Measurements from ENCODE around the gene TGFA. TPM values are rescaled to one million over a fixed set of nuclear protein-coding genes. Genes with fewer than 3 reads are reported as not detected.

The TGFA gene
- total RNA-seq, 1 donor from 2014 or later, result 0.93 TPM

- DNase-seq (ENCODE audit: extremely low read depth, low read depth, low spot score), result no peak
Observed at GRCh38 chr2:70431716-70432347, 121.8 kb downstream of the TGFA start.

- DNase-seq (ENCODE audit: extremely low read depth, low read depth, low spot score), result no peak
Observed at GRCh38 chr2:70426341-70426740, 127.3 kb downstream of the TGFA start.

- no peak for DNase-seq (ENCODE audit: extremely low read depth, low read depth, low spot score)
Observed at GRCh38 chr2:70425682-70426301, 127.8 kb downstream of the TGFA start.

- no peak for DNase-seq (ENCODE audit: extremely low read depth, low read depth, low spot score)
Observed at GRCh38 chr2:70420740-70421139, 132.9 kb downstream of the TGFA start.

GRCh38 chr2:70420143-70420542 lies 133.5 kb downstream of the TGFA start:
- DNase-seq (ENCODE audit: extremely low read depth, low read depth, low spot score), result no peak

- DNase-seq (ENCODE audit: extremely low read depth, low read depth, low spot score), result no peak
Observed at GRCh38 chr2:70418514-70418913, 135.1 kb downstream of the TGFA start.

GRCh38 chr2:70417011-70417410 lies 136.6 kb downstream of the TGFA start:
- DNase-seq (ENCODE audit: extremely low read depth, low read depth, low spot score), result no peak

GRCh38 chr2:70412294-70413070 lies 141.1 kb downstream of the TGFA start:
- DNase-seq (ENCODE audit: extremely low read depth, low read depth, low spot score), result no peak

- DNase-seq (ENCODE audit: extremely low read depth, low read depth, low spot score), result no peak
Observed at GRCh38 chr2:70411483-70412125, 142.0 kb downstream of the TGFA start.

- no peak for DNase-seq (ENCODE audit: extremely low read depth, low read depth, low spot score)
Observed at GRCh38 chr2:70403267-70404053, 150.2 kb downstream of the TGFA start.

- DNase-seq (ENCODE audit: extremely low read depth, low read depth, low spot score), result no peak
Observed at GRCh38 chr2:70400539-70400938, 153.1 kb downstream of the TGFA start.

- no peak for DNase-seq (ENCODE audit: extremely low read depth, low read depth, low spot score)
Observed at GRCh38 chr2:70399046-70399445, 154.6 kb downstream of the TGFA start.

Other genes starting within 250 kb of the TGFA start
- gene ADD2, start 214.4 kb upstream of the TGFA start, total RNA-seq, result 0.47 and 0.68 TPM in 2 replicates
- not detected in 2 replicates for gene FIGLA, start 236.8 kb upstream of the TGFA start, total RNA-seq